Measurements from ENCODE around the gene PRODH.
"Not testable (repeated sequence)": the region's sequence is repeated elsewhere in the genome, so short reads cannot be mapped to it uniquely, and the experiment has no call there.

Gene PRODH

GRCh38 chr22:18950141-18950540 lies 14.0 kb upstream of the PRODH start:
- H3K9me3 ChIP-seq = no peaks in the 10 kb centered on the region

GRCh38 chr22:18947905-18948304 lies 11.8 kb upstream of the PRODH start:
- Histone ChIP-seq H3K4me2 (no peak overlapping the region), H3K9me3 (no peaks in the 10 kb centered on the region), H3K9ac (no peak overlapping the region), H3K36me3 (no peaks in the 10 kb centered on the region), H3K27me3 (no peaks in the 10 kb centered on the region), H3K4me3 (no peak overlapping the region), H4K20me1 (no peaks in the 10 kb centered on the region), H3K4me1 (peaks cover 8% of the 10 kb centered on the region), H3K27ac (no peak overlapping the region)
- TF ChIP-seq Cebpa-rat (IDR thresholded peaks at IDR 0.05) = no peak

More at GRCh38 chr22:18950141-18950540, 14.0 kb upstream of the PRODH start:
- Histone ChIP-seq H4K20me1 (no peaks in the 10 kb centered on the region), H3K4me3 (no peak overlapping the region), H3K36me3 (no peaks in the 10 kb centered on the region), H3K4me1 (peaks cover 19% of the 10 kb centered on the region), H3K9ac (no peak overlapping the region), H3K4me2 (no peak overlapping the region), H3K27ac (no peak overlapping the region), H3K27me3 (no peaks in the 10 kb centered on the region)
- no peak for TF ChIP-seq Cebpa-rat (IDR thresholded peaks at IDR 0.05)

- not testable (repeated sequence) for H3K9me3 ChIP-seq, H3K27ac ChIP-seq, H3K4me1 ChIP-seq, H3K4me2 ChIP-seq, H4K20me1 ChIP-seq, H3K36me3 ChIP-seq, H3K27me3 ChIP-seq, H3K9ac ChIP-seq, H3K4me3 ChIP-seq
These were observed 11.0 kb upstream of the PRODH start for GRCh38 chr22:18947105-18947504.

- not testable (repeated sequence) for H4K20me1 ChIP-seq, H3K9ac ChIP-seq, H3K9me3 ChIP-seq, H3K27ac ChIP-seq, H3K27me3 ChIP-seq, H3K4me1 ChIP-seq, H3K36me3 ChIP-seq, H3K4me3 ChIP-seq, H3K4me2 ChIP-seq
These were observed 2.6 kb upstream of the PRODH start for GRCh38 chr22:18938691-18939090.

GRCh38 chr22:18934688-18935087 lies 1.4 kb downstream of the PRODH start:
- not testable (repeated sequence) for H4K20me1 ChIP-seq, H3K4me2 ChIP-seq, H3K27me3 ChIP-seq, H3K27ac ChIP-seq, H3K9me3 ChIP-seq, H3K4me3 ChIP-seq, H3K36me3 ChIP-seq, H3K4me1 ChIP-seq, H3K9ac ChIP-seq

- no peaks in the 10 kb centered on the region for H3K9me3 ChIP-seq
- H3K9ac ChIP-seq = no peak overlapping the region
- H4K20me1 ChIP-seq = no peaks in the 10 kb centered on the region
- no peak for TF ChIP-seq Cebpa-rat (IDR thresholded peaks at IDR 0.05)
- no peak overlapping the region for H3K4me3 ChIP-seq
- no peak overlapping the region for H3K27ac ChIP-seq
- H3K4me2 ChIP-seq = no peak overlapping the region
- no peaks in the 10 kb centered on the region for H3K4me1 ChIP-seq
- no peaks in the 10 kb centered on the region for H3K27me3 ChIP-seq
- H3K36me3 ChIP-seq = no peaks in the 10 kb centered on the region
These were observed 2.2 kb downstream of the PRODH start for GRCh38 chr22:18933914-18934313.

- no peaks in the 10 kb centered on the region for H4K20me1 ChIP-seq
These were observed 4.0 kb downstream of the PRODH start for GRCh38 chr22:18931905-18932652.

GRCh38 chr22:18929459-18929858 lies 6.6 kb downstream of the PRODH start:
- no peaks in the 10 kb centered on the region for H4K20me1 ChIP-seq
- no peaks in the 10 kb centered on the region for H3K36me3 ChIP-seq
- no peak overlapping the region for H3K4me3 ChIP-seq

More at GRCh38 chr22:18931905-18932652, 4.0 kb downstream of the PRODH start:
- Histone ChIP-seq H3K9me3 (no peaks in the 10 kb centered on the region), H3K4me3 (no peak overlapping the region), H3K36me3 (no peaks in the 10 kb centered on the region), H3K4me2 (no peak overlapping the region), H3K27me3 (no peaks in the 10 kb centered on the region), H3K4me1 (no peaks in the 10 kb centered on the region), H3K27ac (no peak overlapping the region), H3K9ac (no peak overlapping the region)
- no peak for TF ChIP-seq Cebpa-rat (IDR thresholded peaks at IDR 0.05)

GRCh38 chr22:18927573-18927972 lies 8.5 kb downstream of the PRODH start:
- H3K27me3 ChIP-seq = no peaks in the 10 kb centered on the region
- no peaks in the 10 kb centered on the region for H3K36me3 ChIP-seq
- no peak overlapping the region for H3K4me3 ChIP-seq
- TF ChIP-seq Cebpa-rat (IDR thresholded peaks at IDR 0.05) = no peak
- H3K4me1 ChIP-seq = no peaks in the 10 kb centered on the region
- H3K9me3 ChIP-seq = no peaks in the 10 kb centered on the region
- H4K20me1 ChIP-seq = no peaks in the 10 kb centered on the region
- H3K27ac ChIP-seq = no peak overlapping the region
- H3K9ac ChIP-seq = no peak overlapping the region
- no peak overlapping the region for H3K4me2 ChIP-seq

More at GRCh38 chr22:18929459-18929858, 6.6 kb downstream of the PRODH start:
- Histone ChIP-seq H3K4me2 (no peak overlapping the region), H3K9ac (no peak overlapping the region), H3K9me3 (no peaks in the 10 kb centered on the region), H3K27ac (no peak overlapping the region), H3K4me1 (no peaks in the 10 kb centered on the region), H3K27me3 (no peaks in the 10 kb centered on the region)
- no peak for TF ChIP-seq Cebpa-rat (IDR thresholded peaks at IDR 0.05)

GRCh38 chr22:18927020-18927419 lies 9.1 kb downstream of the PRODH start:
- Histone ChIP-seq H3K4me2 (no peak overlapping the region), H3K4me3 (no peak overlapping the region), H3K9ac (no peak overlapping the region), H3K27me3 (no peaks in the 10 kb centered on the region), H3K4me1 (no peaks in the 10 kb centered on the region), H4K20me1 (no peaks in the 10 kb centered on the region), H3K36me3 (no peaks in the 10 kb centered on the region), H3K27ac (no peak overlapping the region), H3K9me3 (no peaks in the 10 kb centered on the region)
- TF ChIP-seq Cebpa-rat (IDR thresholded peaks at IDR 0.05) = no peak
